Heart left ventricle (tissue), 16 donors: ENCODE results near the gene ULK4. TPM values are rescaled to one million over a fixed set of nuclear protein-coding genes. Genes with fewer than 3 reads are reported as not detected.

Source experiments
- ATAC-seq, 4 donors: fragments of 200-7000 bp; cut with Tn5 transposase; one replicate each; pipeline ENCODE4 v1.9.1; 2020 to 2022; ENCODE audit warnings: moderate library complexity in 4 of 4, mild to moderate bottlenecking in 3 of 4, moderate number of reproducible peaks in 1 of 4
- DNase-seq, 5 donors: peaks; one replicate each; pipeline ENCODE4 v3.0.0-alpha.2; 2020
- H3K27ac ChIP-seq, 12 donors: fragments of 200-600 bp; sonication (generic) in 4 of 12; one replicate each; pipeline versions ENCODE4 v1.5.0 to v1.8.0; 2016 to 2022; ENCODE audit warnings: mild to moderate bottlenecking in 2 of 12
- H3K27me3 ChIP-seq, 9 donors: fragments of 200-600 bp; sonication (generic) in 2 of 9; one replicate each; pipeline versions ENCODE4 v1.5.1 to v1.8.0; 2016 to 2022; ENCODE audit warnings: mild to moderate bottlenecking in 3 of 9
- H3K36me3 ChIP-seq, 9 donors: fragments of 200-600 bp; sonication (generic) in 2 of 9; one replicate each; pipeline versions ENCODE4 v1.5.0 to v1.8.0; 2018 to 2022; ENCODE audit warnings: mild to moderate bottlenecking in 2 of 9
- H3K4me1 ChIP-seq, 12 donors: fragments of 200-600 bp; sonication (generic) in 4 of 12; one replicate each; pipeline versions ENCODE4 v1.5.0 to v1.8.0; 2016 to 2022; ENCODE audit warnings: mild to moderate bottlenecking in 3 of 12
- H3K4me3 ChIP-seq, 12 donors: fragments of 200-600 bp; sonication (generic) in 4 of 12; one replicate each; pipeline versions ENCODE4 v1.5.0 to v1.8.0; 2017 to 2022; ENCODE audit warnings: mild to moderate bottlenecking in 9 of 12, moderate library complexity in 4 of 12
- H3K9me3 ChIP-seq, 12 donors: fragments of 200-600 bp; sonication (generic) in 4 of 12; one replicate each; pipeline versions ENCODE4 v1.5.0 to v1.8.0; 2016 to 2022; ENCODE audit warnings: mild to moderate bottlenecking in 1 of 12
- POLR2A ChIP-seq, 2 donors: fragments of 450-650 bp; IDR thresholded peaks; one replicate each; pipeline ENCODE4 v1.6.1; 2017; ENCODE audit warnings: antibody characterized with exemption in 2 of 2, mild to moderate bottlenecking in 2 of 2, moderate library complexity in 2 of 2
- WGBS, 4 donors: extraction: QIAGEN DNeasy Blood & Tissue Kit in 2 of 4; methylation state at CpG; one replicate each; pipeline versions ENCODE4 v1.1.5 to v1.1.7; 2013 to 2018; 5-methylcytosine and 5-hydroxymethylcytosine counted together
- intact Hi-C, 10 donors: fragments of 100-400 bp; cut with DNase I; formaldehyde crosslinking; loops; one replicate each; pipeline versions ENCODE4 v1.11.1 to v1.14.2; 2022
- polyA plus RNA-seq, 2 donors: library from polyadenylated mRNA; stranded (reverse); fragments of 200-250 nt; gene quantifications; one replicate each; pipeline ENCODE4 v1.2.3, GENCODE V29; 2013
- total RNA-seq, 9 donors: library from RNA; depleted of rRNA in 2 of 9; stranded (reverse); fragments of >200 nt in 2 of 9; fragmentation: NEBNext Ultra II Directional in 3 of 9; extraction: Animal tissue kit (Norgen Biotek cat#: 25700) in 3 of 9; gene quantifications; one replicate each; pipeline versions ENCODE4 v1.1.0 to v1.2.4, GENCODE V29; 2016 to 2023
- TF ChIP-seq, protein P1 (sequence below), 12 donors: fragments of 200-600 bp; sonication (generic) in 4 of 12; IDR thresholded peaks; one replicate each; pipeline versions ENCODE4 v1.5.0 to v1.8.0; 2018 to 2022; ENCODE audit warnings: antibody characterized with exemption in 12 of 12, mild to moderate bottlenecking in 5 of 12
- donor health status: ischemic (EF 13 %, LVEDD 7.1; RV severe dilation, severe dysfunction).
- donor health status: healthy with polysubstance abuse.
- donor health status: DM: no; HTN: yes; CAD: no.
- donor health status: DM: no; HTN: no; CAD: no.
- donor health status: ischemic (EF 25% LVEDD 6.9; RV normal size, moderate dysfunction).
- donor health status: ischemic (EF 25% LVEDD 5.7; RV mildly dilated, moderate dysfunction).
- donor health status: healthy.
- donor health status: DM: yes; HTN: yes; CAD: no.
- donor health status: ischemic (EF 35%, LVEDD 5.7; RV mildly dilated, moderate dysfunction).
- donor health status: nonischemic (EF 11% LVEDD 7.7; RV severe dilation, severe dysfunction).
- donor health status: DM: yes; HTN: yes; CAD: no.
- donor health status: PGD.
- donor health status: ischemic (EF 29% LVEDD 5.4; RV normal size, mild dysfunction).
- donor health status: nonischemic (EF 23%, LVEDD 6.1; RV moderate dilation, normal function).

The ULK4 gene
- total and polyA plus RNA-seq, 11 donors: 0.91 to 6.1 (median 2.1) TPM

DNA sequence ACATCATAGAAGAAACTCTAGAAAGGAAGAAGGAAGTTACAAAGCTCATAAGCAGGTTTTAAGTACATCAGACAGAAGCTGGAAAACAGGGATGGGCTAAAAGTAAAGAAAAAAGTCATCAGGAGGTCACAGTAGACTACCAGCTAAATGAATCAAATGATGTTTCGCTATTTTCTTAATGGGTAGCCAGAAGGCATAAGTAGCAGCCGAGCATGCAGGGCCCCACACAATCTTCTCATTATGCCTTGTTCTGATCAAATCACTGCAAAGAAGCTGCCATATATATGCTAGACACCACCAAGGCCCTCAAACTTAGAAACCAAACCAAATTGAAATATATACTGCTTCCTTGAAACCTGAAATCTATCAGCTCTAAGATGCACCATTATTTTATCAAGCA is 349.1 kb downstream of the ULK4 start:
- Histone ChIP-seq H3K9me3 (no peaks in the 10 kb centered on the region), H3K27me3 (no peaks in the 10 kb centered on the region), H3K4me3 (no peak overlapping the region), H3K36me3 (no peaks in the 10 kb centered on the region), H3K4me1 (no peaks in the 10 kb centered on the region), H3K27ac (no peak overlapping the region)
- ATAC-seq (no peak), DNase-seq (no peak)
- intact Hi-C loops: no loop called here
- TF ChIP-seq, protein P1, sequence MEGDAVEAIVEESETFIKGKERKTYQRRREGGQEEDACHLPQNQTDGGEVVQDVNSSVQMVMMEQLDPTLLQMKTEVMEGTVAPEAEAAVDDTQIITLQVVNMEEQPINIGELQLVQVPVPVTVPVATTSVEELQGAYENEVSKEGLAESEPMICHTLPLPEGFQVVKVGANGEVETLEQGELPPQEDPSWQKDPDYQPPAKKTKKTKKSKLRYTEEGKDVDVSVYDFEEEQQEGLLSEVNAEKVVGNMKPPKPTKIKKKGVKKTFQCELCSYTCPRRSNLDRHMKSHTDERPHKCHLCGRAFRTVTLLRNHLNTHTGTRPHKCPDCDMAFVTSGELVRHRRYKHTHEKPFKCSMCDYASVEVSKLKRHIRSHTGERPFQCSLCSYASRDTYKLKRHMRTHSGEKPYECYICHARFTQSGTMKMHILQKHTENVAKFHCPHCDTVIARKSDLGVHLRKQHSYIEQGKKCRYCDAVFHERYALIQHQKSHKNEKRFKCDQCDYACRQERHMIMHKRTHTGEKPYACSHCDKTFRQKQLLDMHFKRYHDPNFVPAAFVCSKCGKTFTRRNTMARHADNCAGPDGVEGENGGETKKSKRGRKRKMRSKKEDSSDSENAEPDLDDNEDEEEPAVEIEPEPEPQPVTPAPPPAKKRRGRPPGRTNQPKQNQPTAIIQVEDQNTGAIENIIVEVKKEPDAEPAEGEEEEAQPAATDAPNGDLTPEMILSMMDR (IDR thresholded peaks at IDR 0.05): no peak
- no peak for TF ChIP-seq POLR2A (IDR thresholded peaks at IDR 0.05)
- 46 to 97% (median 71%) methylated on average over 2 of the region's 2 CpGs for WGBS, 4 donors

DNA sequence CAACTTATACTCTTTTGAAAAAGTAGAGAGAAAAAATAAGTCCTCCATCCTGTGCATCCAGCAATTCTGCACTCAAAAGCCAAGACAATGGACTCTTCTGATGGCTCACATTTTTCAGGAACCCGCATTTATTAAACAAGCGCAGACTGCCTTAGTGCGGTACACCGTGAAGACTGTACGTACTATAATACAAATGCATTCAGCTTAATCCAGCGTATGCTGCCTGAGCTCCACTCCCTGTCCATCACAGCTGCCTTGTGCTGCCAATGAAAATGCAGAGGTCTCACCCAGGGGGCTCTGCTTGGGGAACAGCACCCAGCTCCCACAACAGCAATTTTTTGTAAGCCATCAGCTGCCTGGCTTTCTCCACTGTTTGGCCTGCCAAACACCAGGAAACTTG is 350.9 kb downstream of the ULK4 start:
- WGBS, 4 donors: 94 to 98% (median 97%) methylated on average over 6 of the region's 6 CpGs
- no peak for TF ChIP-seq POLR2A (IDR thresholded peaks at IDR 0.05)
- TF ChIP-seq, protein P1 (IDR thresholded peaks at IDR 0.05): no peak
- DNase-seq (no peak), ATAC-seq (no peak)
- no peaks in the 10 kb centered on the region for H3K36me3 ChIP-seq
- H3K9me3 ChIP-seq: no peaks in the 10 kb centered on the region
- H3K4me1 ChIP-seq: no peaks in the 10 kb centered on the region
- no peak overlapping the region for H3K4me3 ChIP-seq
- H3K27ac ChIP-seq: no peak overlapping the region
- intact Hi-C loops: no loop called here
- no peaks in the 10 kb centered on the region for H3K27me3 ChIP-seq

DNA sequence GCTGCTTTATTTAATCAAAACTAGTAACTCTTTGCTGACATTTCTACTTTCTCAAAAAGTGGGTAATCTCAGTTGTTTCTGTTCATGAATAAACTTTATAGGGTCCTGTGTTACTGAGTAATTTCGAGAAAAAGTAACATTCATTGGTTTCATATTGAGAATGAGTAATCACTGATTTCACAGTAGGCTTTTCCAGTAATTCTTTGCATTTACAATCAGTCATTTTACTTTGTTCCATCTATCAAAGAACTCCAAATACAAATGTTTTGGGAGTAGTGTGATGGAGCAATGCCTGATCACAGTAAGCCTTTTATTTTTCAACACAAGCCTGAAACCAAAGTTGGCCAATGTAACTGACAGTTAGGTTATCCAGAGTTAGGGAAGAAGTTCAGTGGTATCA is 353.6 kb downstream of the ULK4 start:
- no peaks in the 10 kb centered on the region for H3K36me3 ChIP-seq
- intact Hi-C loops: loop anchor here in 1 of 10 donors (5.0 kb wide), 1 partner anchor 569 kb away; no protein-coding TSS in a partner anchor
- H3K27ac ChIP-seq: no peak overlapping the region
- no peak overlapping the region for H3K4me3 ChIP-seq
- H3K4me1 ChIP-seq: no peaks in the 10 kb centered on the region
- H3K9me3 ChIP-seq: no peaks in the 10 kb centered on the region
- ATAC-seq (no peak), DNase-seq (no peak)
- TF ChIP-seq POLR2A (IDR thresholded peaks at IDR 0.05): no peak
- TF ChIP-seq, protein P1 (IDR thresholded peaks at IDR 0.05): no peak
- WGBS, 4 donors: 86 to 91% (median 88%) methylated on average over 1 of the region's 1 CpG
- no peaks in the 10 kb centered on the region for H3K27me3 ChIP-seq

DNA sequence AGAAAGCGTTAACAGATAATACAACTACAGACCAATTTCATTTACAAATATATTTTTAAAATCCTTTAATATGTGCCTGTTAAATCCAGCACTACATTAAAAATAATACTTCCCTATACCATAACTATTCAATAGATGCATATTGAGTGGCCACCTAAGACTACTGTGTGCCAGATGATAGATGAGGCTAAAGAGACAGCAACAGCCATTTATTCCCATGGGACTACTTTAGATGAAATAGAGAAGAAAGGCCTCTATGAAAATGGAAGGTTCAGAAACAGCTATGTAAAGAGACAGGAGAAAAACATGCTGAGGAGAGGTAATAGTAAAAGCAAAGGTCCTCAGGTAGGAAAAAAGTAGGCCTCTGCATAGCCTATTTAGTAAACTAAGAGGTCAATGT is 358.1 kb downstream of the ULK4 start:
- no peak for ATAC-seq
- intact Hi-C loops: no loop called here
- WGBS, 4 donors: 97 to 100% (median 98%) methylated on average over 1 of the region's 1 CpG

More for the DNA sequence above, 358.1 kb downstream of the ULK4 start:
- Histone ChIP-seq H3K9me3 (no peaks in the 10 kb centered on the region), H3K4me1 (peaks cover 0 to 2% (median 0%) of the 10 kb centered on the region in 12 donors), H3K4me3 (no peak overlapping the region), H3K36me3 (no peaks in the 10 kb centered on the region), H3K27me3 (no peaks in the 10 kb centered on the region), H3K27ac (no peak overlapping the region)
- DNase-seq: no peak
- TF ChIP-seq, protein P1 (IDR thresholded peaks at IDR 0.05): no peak
- no peak for TF ChIP-seq POLR2A (IDR thresholded peaks at IDR 0.05)
